ENCODE measurements around the gene TDRKH.
"Not testable (repeated sequence)": the region's sequence is repeated elsewhere in the genome, so short reads cannot be mapped to it uniquely, and the experiment has no call there.

The TDRKH gene

GRCh38 chr1:151737479-151737878 is 52.8 kb downstream of the TDRKH start:
- Histone ChIP-seq H3K27me3 (replicated peaks; ENCODE audit: control insufficient read depth, insufficient read depth, low read length, poor library complexity, severe bottlenecking) (no peaks in the 10 kb centered on the region), H3K36me3 (ENCODE audit: control insufficient read depth, insufficient read depth, low read length) (no peaks in the 10 kb centered on the region), H3K4me3 (ENCODE audit: insufficient read depth, low read depth, low read length, poor library complexity, severe bottlenecking) (no peak overlapping the region), H3K4me1 (ENCODE audit: control insufficient read depth, insufficient read depth, low read length, poor library complexity, severe bottlenecking) (no peaks in the 10 kb centered on the region), H3K9me3 (ENCODE audit: control insufficient read depth, low read length) (peaks cover 5% of the 10 kb centered on the region), H3K27ac (ENCODE audit: insufficient read depth, low read length, poor library complexity, severe bottlenecking) (no peak overlapping the region)
- DNase-seq, result no peak

GRCh38 chr1:151737026-151737425 is 53.3 kb downstream of the TDRKH start:
- no peak for DNase-seq
- Histone ChIP-seq H3K36me3 (ENCODE audit: control insufficient read depth, insufficient read depth, low read length) (no peaks in the 10 kb centered on the region), H3K4me3 (ENCODE audit: insufficient read depth, low read depth, low read length, poor library complexity, severe bottlenecking) (no peak overlapping the region), H3K9me3 (ENCODE audit: control insufficient read depth, low read length) (peaks cover 5% of the 10 kb centered on the region), H3K27ac (ENCODE audit: insufficient read depth, low read length, poor library complexity, severe bottlenecking) (no peak overlapping the region), H3K27me3 (replicated peaks; ENCODE audit: control insufficient read depth, insufficient read depth, low read length, poor library complexity, severe bottlenecking) (no peaks in the 10 kb centered on the region), H3K4me1 (ENCODE audit: control insufficient read depth, insufficient read depth, low read length, poor library complexity, severe bottlenecking) (no peaks in the 10 kb centered on the region)

GRCh38 chr1:151733995-151734394 is 56.3 kb downstream of the TDRKH start:
- H3K27me3 ChIP-seq (replicated peaks; ENCODE audit: control insufficient read depth, insufficient read depth, low read length, poor library complexity, severe bottlenecking); H3K4me1 ChIP-seq (ENCODE audit: control insufficient read depth, insufficient read depth, low read length, poor library complexity, severe bottlenecking); DNase-seq; H3K36me3 ChIP-seq (ENCODE audit: control insufficient read depth, insufficient read depth, low read length); H3K9me3 ChIP-seq (ENCODE audit: control insufficient read depth, low read length); H3K27ac ChIP-seq (ENCODE audit: insufficient read depth, low read length, poor library complexity, severe bottlenecking); H3K4me3 ChIP-seq (ENCODE audit: insufficient read depth, low read depth, low read length, poor library complexity, severe bottlenecking): not testable (repeated sequence)

GRCh38 chr1:151733126-151733525 is 57.2 kb downstream of the TDRKH start:
- no peak overlapping the region for H3K4me3 ChIP-seq (ENCODE audit: insufficient read depth, low read depth, low read length, poor library complexity, severe bottlenecking)
- H3K27me3 ChIP-seq (replicated peaks; ENCODE audit: control insufficient read depth, insufficient read depth, low read length, poor library complexity, severe bottlenecking), result peaks cover 7% of the 10 kb centered on the region
- no peak overlapping the region for H3K27ac ChIP-seq (ENCODE audit: insufficient read depth, low read length, poor library complexity, severe bottlenecking)
- peaks cover 5% of the 10 kb centered on the region for H3K9me3 ChIP-seq (ENCODE audit: control insufficient read depth, low read length)
- DNase-seq, result no peak
- no peaks in the 10 kb centered on the region for H3K36me3 ChIP-seq (ENCODE audit: control insufficient read depth, insufficient read depth, low read length)
- H3K4me1 ChIP-seq (ENCODE audit: control insufficient read depth, insufficient read depth, low read length, poor library complexity, severe bottlenecking), result no peaks in the 10 kb centered on the region

GRCh38 chr1:151729966-151730291 is 60.4 kb downstream of the TDRKH start:
- Histone ChIP-seq H3K27ac (ENCODE audit: insufficient read depth, low read length, poor library complexity, severe bottlenecking) (no peak overlapping the region), H3K36me3 (ENCODE audit: control insufficient read depth, insufficient read depth, low read length) (no peaks in the 10 kb centered on the region), H3K4me1 (ENCODE audit: control insufficient read depth, insufficient read depth, low read length, poor library complexity, severe bottlenecking) (no peaks in the 10 kb centered on the region), H3K27me3 (replicated peaks; ENCODE audit: control insufficient read depth, insufficient read depth, low read length, poor library complexity, severe bottlenecking) (peaks cover 10% of the 10 kb centered on the region), H3K9me3 (ENCODE audit: control insufficient read depth, low read length) (no peaks in the 10 kb centered on the region), H3K4me3 (ENCODE audit: insufficient read depth, low read depth, low read length, poor library complexity, severe bottlenecking) (no peak overlapping the region)
- no peak for DNase-seq

GRCh38 chr1:151729157-151729965 is 60.9 kb downstream of the TDRKH start:
- H3K4me1 ChIP-seq (ENCODE audit: control insufficient read depth, insufficient read depth, low read length, poor library complexity, severe bottlenecking), result no peaks in the 10 kb centered on the region
- DNase-seq, result no peak
- no peaks in the 10 kb centered on the region for H3K9me3 ChIP-seq (ENCODE audit: control insufficient read depth, low read length)
- no peaks in the 10 kb centered on the region for H3K36me3 ChIP-seq (ENCODE audit: control insufficient read depth, insufficient read depth, low read length)
- no peak overlapping the region for H3K27ac ChIP-seq (ENCODE audit: insufficient read depth, low read length, poor library complexity, severe bottlenecking)
- no peak overlapping the region for H3K4me3 ChIP-seq (ENCODE audit: insufficient read depth, low read depth, low read length, poor library complexity, severe bottlenecking)
- H3K27me3 ChIP-seq (replicated peaks; ENCODE audit: control insufficient read depth, insufficient read depth, low read length, poor library complexity, severe bottlenecking), result peaks cover 10% of the 10 kb centered on the region

GRCh38 chr1:151728151-151729054 is 61.9 kb downstream of the TDRKH start:
- DNase-seq, result no peak
- no peaks in the 10 kb centered on the region for H3K36me3 ChIP-seq (ENCODE audit: control insufficient read depth, insufficient read depth, low read length)
- H3K27ac ChIP-seq (ENCODE audit: insufficient read depth, low read length, poor library complexity, severe bottlenecking), result no peak overlapping the region
- H3K4me3 ChIP-seq (ENCODE audit: insufficient read depth, low read depth, low read length, poor library complexity, severe bottlenecking), result no peak overlapping the region
- H3K9me3 ChIP-seq (ENCODE audit: control insufficient read depth, low read length), result no peaks in the 10 kb centered on the region
- peaks cover 10% of the 10 kb centered on the region for H3K27me3 ChIP-seq (replicated peaks; ENCODE audit: control insufficient read depth, insufficient read depth, low read length, poor library complexity, severe bottlenecking)
- H3K4me1 ChIP-seq (ENCODE audit: control insufficient read depth, insufficient read depth, low read length, poor library complexity, severe bottlenecking), result no peaks in the 10 kb centered on the region

- Histone ChIP-seq H3K9me3 (ENCODE audit: control insufficient read depth, low read length) (no peaks in the 10 kb centered on the region), H3K4me1 (ENCODE audit: control insufficient read depth, insufficient read depth, low read length, poor library complexity, severe bottlenecking) (peaks cover 9% of the 10 kb centered on the region), H3K27ac (ENCODE audit: insufficient read depth, low read length, poor library complexity, severe bottlenecking) (no peak overlapping the region), H3K27me3 (replicated peaks; ENCODE audit: control insufficient read depth, insufficient read depth, low read length, poor library complexity, severe bottlenecking) (peaks cover 11% of the 10 kb centered on the region), H3K4me3 (ENCODE audit: insufficient read depth, low read depth, low read length, poor library complexity, severe bottlenecking) (no peak overlapping the region), H3K36me3 (ENCODE audit: control insufficient read depth, insufficient read depth, low read length) (no peaks in the 10 kb centered on the region)
- no peak for DNase-seq
Measured at GRCh38 chr1:151723726-151724370, 66.5 kb downstream of the TDRKH start.
